SW 1271 (cell line): ENCODE results near the gene NYAP2.

ENCODE experiments used
- DNase-seq, 2 experiments: peaks; one replicate each; lab custom pipeline; 2025; lab: John Stamatoyannopoulos, UW

NYAP2 gene

DNA sequence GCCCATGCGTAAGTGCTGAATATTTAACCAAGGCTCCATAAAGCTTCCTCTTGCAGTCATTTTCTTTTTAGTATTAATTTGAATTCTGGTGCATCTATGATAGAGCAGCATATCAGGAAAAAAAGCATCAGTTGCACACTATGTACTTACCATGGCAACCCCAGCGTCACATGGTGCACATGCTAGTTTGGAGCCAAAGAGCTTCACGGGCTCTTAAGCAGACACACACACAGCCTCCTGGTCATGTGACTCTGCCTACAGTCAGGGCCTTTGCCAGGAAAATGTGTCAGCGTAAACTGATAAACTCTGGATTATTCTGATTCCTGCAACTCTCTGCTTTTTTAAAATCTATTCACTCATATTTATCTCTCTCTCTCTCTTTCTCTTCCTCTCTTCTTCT, 30.2 kb downstream of the NYAP2 start:
- no peak for DNase-seq

DNA sequence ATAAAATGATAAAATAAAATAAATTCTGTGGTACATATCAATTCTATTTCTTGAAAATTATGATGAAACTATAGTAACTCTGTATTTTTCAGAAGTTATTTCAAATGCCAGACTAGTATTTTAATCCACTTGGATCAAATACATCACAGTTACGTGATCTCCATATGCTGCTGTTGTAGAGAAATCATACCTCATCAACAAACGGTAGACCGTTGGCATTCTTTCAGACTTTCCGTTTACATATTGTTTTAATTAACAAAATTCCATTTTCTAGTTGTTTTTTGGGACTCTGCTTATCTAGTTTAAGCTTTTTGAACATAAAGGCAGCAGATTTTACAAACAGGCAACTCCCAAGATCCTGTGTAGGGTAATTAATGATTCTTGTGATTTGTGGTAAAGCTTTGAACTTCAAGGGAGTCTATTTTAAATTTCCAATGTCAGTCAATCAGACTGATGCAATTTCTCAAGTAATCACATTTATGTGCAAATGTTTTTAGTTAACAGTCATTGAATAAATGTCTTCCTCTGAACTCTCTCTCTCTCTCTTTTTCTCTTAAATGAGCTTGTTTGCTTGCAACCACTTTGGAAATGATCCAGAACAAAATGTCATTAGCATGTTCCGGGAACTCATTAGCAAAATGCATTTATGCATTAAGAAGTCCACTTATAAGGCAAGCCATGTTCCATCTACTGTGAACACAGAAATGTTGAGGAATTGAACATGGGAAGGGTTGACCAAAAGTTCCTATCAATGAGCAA, 31.8 kb downstream of the NYAP2 start:
- DNase-seq, result no peak

DNA sequence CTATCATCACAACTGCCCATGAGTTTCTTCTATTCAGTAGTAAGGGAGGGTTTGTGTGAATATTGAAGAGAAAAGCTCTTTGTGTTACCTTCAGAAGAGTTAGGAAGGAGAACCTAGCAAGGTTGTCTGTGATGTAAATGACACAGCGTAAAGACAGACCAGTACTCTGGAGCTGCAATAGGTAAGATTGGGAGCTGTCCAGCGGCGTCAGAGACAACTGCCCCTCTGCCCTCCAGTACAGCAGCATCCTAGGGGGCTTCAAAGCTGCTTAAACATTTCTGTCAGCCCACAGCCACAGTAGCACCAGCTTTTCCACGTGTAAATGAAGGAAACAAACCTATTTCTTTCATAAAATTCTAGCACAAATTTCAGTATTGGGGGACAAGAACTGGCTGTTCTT, 34.5 kb downstream of the NYAP2 start:
- DNase-seq, result no peak

DNA sequence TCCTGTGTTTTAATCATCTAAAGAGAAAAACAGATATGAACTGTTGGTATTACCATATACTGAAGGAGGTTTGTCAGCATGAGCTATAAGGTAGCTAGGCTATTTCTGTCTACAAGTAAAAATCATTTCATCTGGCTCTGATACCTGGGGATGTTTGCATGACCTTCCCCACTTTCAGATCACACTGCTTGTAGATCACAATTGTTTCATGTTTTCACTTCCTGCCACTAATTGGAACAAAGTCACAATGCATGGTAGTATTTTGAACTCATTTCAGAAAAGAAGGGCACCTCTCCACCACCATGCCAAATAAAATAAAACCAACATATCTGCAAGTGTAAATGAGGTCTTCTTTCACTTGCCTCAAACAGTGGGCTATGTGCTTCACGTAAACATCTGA, 37.8 kb downstream of the NYAP2 start:
- no peak for DNase-seq

DNA sequence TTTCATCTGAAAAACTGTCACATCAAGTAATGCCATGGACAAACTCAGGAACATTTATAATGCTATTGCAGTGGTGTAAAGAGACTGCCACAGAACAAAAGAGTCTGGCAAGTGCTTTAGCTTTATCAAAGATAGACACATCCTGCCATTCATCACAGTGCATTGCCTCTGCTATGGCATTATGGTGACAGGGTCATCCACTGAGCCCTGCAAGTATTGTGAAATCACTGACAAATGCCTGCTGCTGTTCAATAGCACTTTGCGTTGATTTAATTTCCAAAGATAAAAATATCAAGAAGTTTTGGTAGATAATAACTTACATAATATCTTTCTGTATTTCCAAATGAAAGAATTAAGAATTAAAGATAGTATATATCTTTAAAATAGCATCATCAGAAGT, 38.7 kb downstream of the NYAP2 start:
- DNase-seq, result no peak

DNA sequence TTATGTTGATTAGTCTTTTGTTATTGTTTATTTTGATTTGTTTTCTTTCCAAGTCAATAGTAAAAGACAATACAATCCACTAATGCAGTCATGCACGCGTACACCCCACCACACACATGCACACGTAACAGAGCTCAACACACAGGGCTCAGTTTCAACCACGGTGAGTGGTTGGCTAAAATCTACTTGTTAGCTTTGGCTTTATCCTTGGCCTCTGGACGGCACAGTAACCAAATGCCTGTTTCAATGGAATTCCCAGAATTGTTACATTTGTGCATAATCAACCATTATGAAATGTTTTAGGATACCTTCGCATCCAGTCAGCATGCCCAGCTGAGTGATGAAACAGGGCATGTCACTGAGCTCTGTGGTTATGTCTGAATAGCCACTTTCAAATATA, 53.2 kb downstream of the NYAP2 start:
- DNase-seq, result no peak

DNA sequence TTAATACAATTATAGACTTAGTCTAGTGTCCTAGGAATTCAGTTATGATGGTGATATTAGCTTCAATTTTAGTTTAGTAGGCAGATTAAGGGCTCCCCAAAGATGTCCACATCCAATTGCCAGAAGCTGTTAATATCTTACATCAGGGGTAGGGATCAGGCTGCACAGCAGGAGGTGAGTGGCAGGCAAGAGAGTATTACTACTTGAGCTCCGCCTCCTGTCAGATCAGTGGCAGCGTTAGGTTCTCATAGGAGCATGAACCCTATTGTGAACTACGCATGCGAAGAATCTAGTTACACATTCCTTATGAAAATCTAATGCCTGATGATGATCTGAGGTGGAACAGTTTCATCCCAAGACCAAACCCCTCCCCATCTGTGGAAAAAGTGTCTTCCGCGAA, 54.9 kb downstream of the NYAP2 start:
- no peak for DNase-seq

DNA sequence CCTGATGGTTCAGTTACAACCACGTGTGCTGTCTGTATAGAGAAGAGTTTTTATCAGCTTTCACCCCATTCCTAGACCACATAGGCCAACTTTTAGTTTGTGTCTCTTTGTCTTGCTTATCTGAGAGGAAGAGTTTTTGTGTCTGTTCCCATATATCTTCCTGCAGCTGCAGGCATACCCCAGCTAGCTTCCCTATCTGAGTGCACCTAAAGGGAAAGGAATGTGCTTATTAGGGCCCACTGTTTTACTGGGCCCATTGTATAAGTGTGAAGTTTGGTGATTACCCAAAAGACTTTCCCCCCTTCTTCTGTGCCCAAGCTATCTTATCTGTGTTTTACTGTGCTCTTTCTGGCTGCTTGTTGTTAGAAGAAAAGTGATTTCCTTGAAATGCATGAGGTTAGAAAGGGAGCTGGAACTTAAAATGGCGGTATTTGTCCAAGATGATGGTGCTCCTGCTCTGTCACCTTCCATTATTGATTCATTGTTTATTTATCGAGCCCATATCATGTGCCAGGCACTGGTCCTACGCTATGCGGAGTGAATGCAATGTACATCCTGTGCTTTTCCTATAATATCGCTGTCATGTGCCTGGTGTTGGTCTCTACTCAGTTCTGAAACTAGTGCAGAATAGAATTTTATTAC, 57.2 kb downstream of the NYAP2 start:
- no peak for DNase-seq

DNA sequence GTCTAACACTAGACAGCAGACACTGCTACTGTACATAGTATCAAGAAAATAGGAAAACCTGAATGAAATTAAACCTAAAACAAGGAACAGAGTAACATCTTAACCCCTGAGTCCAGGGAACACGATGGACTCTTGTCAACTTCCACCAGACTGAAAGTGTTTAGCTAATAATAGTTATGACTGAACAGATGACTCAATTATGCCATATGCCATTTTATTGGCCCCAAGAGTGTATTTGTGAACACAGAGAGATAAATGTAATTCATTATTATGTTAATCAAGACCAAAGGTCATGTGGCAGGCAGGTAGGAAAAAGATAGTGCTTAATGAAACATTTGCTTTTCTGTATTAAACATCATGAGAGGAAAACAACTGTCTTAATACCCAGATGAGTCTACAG, 58.0 kb downstream of the NYAP2 start:
- no peak for DNase-seq

DNA sequence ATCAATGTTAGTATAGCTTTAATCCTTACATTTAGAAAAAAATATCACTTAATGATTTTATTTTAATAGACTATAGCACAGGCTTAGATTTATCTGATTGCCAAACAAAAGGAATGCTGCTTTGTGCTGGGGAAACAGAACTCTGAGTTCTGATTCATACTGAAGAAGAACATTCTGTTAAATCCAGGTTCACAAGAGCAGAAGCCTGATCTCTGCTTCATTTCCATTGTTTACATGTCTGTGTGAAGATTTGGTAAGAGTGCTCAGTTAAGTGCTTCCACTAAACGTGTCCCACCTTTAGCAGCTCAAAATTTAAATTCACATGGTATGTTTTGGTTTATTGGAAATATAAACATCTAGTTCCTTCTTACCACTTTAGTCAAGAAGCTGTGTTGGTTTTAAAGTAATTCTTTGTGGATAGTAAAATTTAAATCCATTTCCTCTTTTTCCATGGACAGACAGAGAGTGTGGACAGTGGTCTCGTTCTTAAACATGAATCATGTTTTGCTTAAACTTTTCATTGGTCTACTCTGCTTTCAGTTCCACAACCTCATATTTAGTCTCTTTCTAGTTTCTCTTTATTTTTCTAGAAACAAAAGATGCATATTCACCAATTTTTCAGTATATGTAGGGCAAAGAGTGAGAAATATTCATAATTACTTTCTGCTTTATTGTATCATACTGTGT, 59.1 kb downstream of the NYAP2 start:
- DNase-seq, result no peak

DNA sequence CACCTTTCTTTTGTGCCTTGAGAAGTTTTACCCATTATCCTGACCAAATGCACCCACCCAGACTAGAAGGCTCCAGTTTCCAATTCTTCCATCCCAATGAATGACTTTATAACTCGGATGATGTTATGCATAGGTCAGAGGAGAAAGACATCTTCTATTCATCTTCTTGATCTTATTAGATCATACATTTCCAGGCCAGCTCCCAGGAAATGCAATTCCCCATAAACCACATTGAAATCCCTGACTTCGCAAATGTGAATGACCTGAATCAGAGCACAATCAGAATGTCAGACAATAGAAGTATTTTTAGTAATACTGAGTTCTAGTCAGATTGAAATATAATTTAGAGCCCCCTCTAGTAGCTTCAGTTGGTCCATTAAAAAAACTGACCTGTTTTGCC, 62.9 kb downstream of the NYAP2 start:
- no peak for DNase-seq

DNA sequence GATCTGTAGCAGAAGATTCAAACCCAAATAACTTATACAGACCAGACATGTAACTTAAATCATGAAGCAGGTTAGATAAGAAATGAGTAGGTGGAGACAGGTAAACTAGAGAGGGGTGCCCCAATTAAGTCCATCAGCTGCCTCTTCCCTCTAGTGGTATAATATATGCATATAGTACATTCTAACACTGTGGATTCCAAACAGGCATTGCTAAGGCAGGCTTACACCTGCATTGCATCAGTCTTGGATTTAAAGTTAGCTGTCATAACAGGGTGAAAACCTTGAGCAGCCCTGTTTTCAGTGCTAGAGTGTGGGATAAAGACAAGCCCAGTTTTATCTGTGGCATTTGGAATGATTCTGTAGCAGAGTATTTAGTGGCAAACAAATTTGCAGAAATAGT, 63.4 kb downstream of the NYAP2 start:
- DNase-seq, result no peak

DNA sequence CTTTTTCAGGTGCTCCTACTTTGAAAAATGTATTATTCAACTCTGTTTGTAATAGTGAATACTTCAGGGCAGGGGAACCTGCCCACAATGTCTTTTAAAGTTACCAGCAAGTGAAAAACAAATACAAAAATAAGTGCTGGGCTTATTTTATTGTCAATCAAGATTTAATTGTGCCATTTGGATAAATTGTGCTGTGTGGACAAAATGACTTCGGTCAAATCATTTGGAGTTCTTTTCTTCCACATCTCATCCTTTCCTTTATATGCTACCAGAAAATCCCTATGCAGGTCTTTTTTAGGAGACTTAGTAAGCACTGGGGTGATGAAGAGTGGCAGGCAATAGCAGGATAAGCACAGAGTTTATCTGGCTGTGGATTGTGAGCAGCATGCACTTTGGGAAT, 63.9 kb downstream of the NYAP2 start:
- no peak for DNase-seq

DNA sequence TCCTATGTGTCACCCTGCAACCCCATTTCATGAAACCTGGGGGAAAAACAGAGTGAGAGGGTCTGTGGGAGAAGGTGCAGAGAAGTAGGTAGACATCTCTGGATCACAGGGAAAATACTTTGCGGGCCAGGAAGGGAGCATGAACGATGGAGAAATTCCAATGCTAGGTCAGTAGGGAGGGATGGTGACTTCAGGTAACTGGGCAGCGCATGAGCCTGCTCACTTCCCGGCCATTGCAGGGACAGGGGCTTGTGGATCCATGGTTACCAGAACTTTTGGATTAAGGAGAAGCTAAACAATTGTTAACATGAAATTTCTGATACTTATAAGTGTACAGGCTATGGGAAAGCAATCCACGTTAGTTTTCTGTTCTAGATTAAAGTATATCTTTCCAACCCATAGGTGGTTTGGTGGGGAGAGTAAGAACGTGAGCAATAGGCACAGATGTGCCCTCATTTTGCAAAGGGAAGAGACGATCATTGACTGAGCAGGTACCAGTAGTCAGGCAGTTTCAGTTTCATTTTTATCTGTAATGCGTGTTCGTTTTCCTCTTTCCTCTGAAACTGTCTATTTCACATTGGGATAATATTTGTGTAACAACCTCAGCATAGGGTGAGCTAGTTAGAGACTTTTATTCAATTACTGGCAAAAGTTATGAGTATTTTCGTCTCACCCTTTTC, 65.0 kb downstream of the NYAP2 start:
- DNase-seq, result no peak

DNA sequence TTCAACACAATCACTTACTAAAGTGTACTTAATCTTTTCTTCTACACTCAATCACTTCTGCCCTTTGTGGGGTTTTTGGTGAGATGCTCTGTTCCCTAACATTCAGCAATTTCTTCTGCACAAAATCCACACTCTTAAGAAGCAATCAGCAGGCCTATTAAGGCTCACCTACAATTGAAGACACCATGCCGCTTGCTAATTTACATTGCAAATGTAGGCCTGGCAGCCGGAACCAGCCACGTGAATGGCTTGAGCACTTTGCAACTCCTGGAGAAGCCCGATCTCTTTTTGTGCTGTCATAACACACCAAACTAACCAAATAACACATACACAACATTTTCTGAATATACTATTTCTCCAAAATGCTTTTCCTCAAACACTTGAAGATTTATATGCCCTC, 66.3 kb downstream of the NYAP2 start:
- DNase-seq, result no peak

DNA sequence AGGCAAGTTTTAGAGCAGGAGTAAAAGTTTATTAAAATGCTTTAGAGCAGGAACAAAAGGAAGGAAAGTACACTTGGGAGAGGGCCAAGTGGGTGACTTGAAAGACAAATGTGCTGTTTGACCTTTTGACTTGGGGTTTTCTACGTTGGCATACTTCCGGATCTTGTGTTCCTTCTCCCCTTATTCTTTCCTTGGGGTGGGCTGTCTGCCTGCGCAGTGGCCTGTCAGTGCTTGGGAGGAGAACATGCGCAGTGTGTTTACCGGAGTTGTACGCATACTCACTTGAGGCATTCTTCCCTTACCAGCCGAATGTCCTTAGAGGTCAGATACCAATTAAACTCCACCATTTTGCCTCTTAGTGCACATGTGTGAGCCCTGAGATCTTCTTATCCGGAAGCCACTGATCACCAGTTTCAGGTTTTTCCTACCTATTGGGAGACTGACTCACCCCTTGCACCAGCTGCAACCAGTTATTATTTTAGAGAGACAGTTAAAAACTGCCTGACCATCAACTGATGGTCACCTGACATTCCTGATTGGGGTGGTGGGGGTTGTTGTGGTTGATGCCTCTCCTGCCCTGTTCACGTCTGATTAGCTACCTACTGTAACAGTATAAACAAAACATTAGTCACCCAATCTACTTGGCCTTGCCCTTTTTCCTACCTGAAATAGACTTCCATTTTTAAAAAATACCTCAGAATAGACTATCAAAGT, 67.5 kb downstream of the NYAP2 start:
- DNase-seq, result no peak

DNA sequence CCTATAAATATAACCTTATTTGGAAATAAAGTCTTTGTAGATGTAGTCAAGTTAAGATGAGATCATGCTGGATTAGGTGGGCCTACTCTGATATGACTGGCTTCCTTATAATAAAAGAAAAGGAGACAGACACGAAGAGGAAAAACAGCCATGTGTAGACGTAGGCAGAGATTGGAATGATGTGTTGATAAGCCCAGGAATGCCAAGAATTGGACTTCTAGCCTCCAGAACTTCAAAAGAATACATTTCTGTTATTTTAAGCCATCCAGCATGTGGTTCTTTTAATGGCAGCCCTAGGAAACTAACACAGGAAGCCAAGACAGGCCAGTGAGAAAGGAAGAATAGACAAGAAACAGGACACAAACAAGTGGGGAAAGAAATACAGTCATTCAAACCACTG, 68.6 kb downstream of the NYAP2 start:
- DNase-seq, result no peak

DNA sequence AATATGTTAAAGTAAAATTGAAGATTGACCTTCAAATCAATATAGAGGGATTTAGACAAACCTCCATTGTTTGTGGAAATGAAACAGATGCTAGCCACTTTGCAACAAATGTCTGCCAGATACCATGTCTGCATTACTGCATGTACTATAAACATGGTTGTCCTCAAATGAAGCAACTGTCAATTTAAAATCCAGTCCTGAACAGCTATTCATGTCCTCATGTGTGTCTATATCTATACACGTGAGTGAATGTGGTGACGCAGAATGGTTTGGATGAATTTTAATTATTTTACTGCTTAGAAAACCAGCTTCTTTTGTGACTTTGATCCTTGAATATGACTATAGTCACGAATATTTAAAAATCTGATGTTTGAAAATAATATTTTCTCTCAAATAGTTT, 71.5 kb downstream of the NYAP2 start:
- DNase-seq, result no peak

DNA sequence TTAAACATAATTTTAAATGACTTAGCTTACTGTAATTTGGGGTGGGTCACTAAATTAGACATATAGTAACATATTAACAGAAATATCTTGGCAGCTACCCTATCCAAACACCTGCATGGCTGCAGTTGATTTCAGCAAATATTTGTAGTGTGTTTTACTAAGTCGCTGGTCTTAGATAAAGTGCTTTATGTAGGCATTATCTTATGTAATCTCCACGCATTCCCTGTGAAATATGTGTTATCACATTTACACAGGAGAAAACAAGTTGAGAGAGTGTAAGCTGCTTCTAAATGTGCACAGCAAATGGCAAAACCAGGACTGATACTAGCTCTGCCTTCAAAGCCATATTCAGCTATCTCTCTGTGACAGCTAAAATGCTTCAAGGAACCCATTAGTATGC, 72.0 kb downstream of the NYAP2 start:
- DNase-seq, result no peak

DNA sequence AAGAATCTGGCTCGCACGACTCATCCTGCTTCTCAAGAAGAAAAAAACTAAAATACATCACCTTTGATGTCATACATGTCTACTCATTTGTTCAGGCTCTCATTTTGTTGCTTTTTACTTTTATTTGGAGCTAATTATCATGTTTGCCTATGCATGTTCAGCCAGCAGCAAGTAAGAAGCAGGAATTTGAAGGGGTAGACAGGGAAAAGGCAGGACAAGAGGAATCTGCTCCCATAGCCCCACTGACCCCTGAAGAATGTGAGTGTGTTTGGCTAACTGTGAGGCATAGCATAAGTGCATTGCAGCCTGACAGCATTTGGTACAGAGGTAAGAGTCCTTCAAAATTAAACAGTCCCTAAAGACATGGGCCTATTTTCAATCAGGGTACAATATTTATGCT, 72.7 kb downstream of the NYAP2 start:
- no peak for DNase-seq

DNA sequence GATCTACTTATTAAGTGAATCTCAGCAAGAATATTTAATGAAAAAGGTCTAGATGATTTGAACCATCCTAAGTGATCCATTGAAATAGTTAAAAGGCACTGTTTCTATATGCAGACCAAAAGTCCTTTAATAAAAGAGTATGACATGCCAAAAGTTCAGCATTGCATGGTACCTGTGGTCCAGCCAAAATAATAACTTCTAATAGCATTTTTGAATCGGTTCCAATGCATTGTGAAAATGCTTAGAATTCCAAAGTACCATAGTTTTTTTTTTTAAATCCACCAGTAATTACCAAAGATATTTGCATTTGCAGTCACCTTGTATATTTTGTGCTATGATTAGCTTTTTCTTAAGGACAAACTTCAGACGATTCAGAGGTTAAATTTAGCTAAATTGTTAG, 79.9 kb downstream of the NYAP2 start:
- DNase-seq, result no peak

DNA sequence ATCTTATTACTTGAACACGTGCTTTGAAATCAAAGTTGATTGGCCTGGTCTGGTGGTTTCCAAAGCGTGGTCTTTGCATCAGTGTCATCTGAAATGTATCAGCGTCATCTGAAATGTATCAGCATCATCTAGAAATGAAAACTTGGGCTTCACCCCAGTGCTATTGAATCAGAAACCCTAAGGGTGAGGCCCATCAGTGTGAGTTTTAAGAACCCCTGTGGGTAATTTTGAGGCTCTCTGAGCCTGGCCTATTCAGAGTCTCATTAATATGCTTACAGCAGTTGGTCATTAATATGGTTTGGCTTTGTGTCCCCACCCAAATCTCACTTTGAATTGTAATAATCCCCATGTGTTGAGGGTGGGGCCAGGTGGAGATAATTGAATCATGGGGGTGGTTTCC, 85.2 kb downstream of the NYAP2 start:
- DNase-seq, result no peak
